WTC11 (cell line): ENCODE data around the gene ELMO1.

Source experiments
- CTCF ChIP-seq: fragments of 200-600 bp; IDR thresholded peaks from 2 replicates; pipeline ENCODE4 v1.8.0; 2022; ENCODE audit warnings: antibody characterized with exemption
- JUN ChIP-seq: sonication (generic); formaldehyde crosslinking; IDR thresholded peaks from 2 replicates; pipeline ENCODE4 v1.8.0; 2023; ENCODE audit warnings: mild to moderate bottlenecking, missing genetic modification reagents
- TP53 ChIP-seq: sonication (generic); formaldehyde crosslinking; IDR thresholded peaks from 2 replicates; pipeline ENCODE4 v1.8.1; 2023; ENCODE audit warnings: mild to moderate bottlenecking, missing genetic modification reagents
- ZMAT4 ChIP-seq: fragments of 250-450 bp; sonication (Bioruptor Pico); IDR thresholded peaks from 2 replicates; pipeline ENCODE4 v1.9.0; 2021; ENCODE audit warnings: mild to moderate bottlenecking

DNA sequence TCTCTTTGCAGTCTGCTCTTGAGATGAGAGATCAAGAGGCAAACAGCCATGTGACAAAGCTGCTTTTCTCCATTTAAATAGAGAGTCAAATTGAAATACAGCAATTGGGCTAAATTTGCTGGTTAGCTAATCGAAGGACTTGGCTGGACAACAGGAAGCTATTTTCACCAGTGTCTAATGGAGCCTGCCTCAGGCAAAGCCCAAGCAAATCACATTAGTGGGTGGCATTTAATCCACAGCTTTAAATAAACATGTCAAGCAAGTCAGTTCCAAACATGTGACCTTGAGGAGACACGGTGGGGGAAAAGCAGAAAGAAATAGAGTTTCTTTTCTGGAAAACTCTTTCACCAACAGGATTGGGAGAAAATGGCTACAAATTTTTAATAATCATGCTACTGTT lies 543.9 kb downstream of the ELMO1 start:
- TF ChIP-seq CTCF = no peak
- TF ChIP-seq ZMAT4 (CRISPR knock-in tag) = no peak
- TF ChIP-seq JUN (CRISPR knock-in tag) = no peak
- TF ChIP-seq TP53 (CRISPR knock-in tag) = no peak
